ENCODE data around the gene EXOC3L4. TPM values are rescaled to one million over a fixed set of nuclear protein-coding genes. Genes with fewer than 3 reads are reported as not detected.

The EXOC3L4 gene
- total and polyA plus RNA-seq, 2 of the 8 experiments (the other 6 are each of a cell fraction or from before 2014, with no cell fraction given): 0.45 to 0.57 TPM

DNA sequence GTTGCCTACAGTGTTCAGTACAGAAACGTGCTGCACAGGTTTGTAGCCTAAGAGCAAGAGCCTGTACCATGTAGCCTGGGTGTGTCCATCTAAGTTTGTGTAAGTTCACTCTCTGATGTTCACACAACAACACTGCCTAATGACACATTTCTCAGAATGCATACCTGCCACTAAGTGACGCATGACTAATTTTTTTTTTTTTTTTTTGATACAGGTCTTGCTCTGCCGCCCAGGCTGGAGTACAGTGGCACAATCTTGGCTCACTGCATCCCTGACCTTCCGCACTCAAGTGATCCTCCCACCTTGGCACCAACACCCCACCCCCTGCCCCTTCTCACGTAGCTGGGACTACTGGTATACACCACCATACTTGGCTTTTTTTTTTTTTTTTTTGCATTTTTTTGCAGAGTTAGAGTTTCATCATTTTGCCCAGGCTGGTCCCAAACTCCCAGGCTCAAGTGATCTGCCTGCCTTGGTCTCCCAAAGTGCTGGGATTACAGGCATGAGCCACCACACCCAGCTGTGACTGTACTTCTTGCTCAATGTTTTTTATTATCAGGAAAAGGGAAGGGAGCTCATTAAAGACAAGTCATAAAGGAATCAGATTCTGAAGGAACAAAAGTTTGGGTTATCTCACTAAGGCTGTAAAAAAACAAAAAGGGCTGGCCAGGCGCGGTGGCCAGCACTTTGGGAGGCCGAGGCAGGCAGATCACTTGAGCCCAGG is 27.1 kb upstream of the EXOC3L4 start:
- no peaks in the 10 kb centered on the region; the same call in 1 of the 2 replicates for H3K23me2 ChIP-seq (ENCODE audit: low read depth, low read length)
- DNase-seq (ENCODE audit: low read depth in 1 of 2, low spot score in 2 of 2) (no peak), FAIRE-seq (no peak)
- H3K79me2 ChIP-seq (ENCODE audit: control insufficient read depth in 1 of 2, insufficient read depth in 2 of 2, low read length in 2 of 2): no peaks in the 10 kb centered on the region
- H3K9me3 ChIP-seq (ENCODE audit: insufficient read depth in 2 of 2, low read depth in 1 of 2, low read length in 1 of 2): no peaks in the 10 kb centered on the region
- no peak overlapping the region for H2AK5ac ChIP-seq (ENCODE audit: low read depth, low read length)
- no peak overlapping the region for H3K14ac ChIP-seq (ENCODE audit: insufficient read length)
- no peak overlapping the region for H3K18ac ChIP-seq (ENCODE audit: extremely low read depth, low read length)
- 89% methylated on average over 8 of the region's 8 CpGs; no CpG with 5 or more reads in 1 of the 2 experiments for WGBS, 2 experiments (ENCODE audit: extremely low coverage in 1 of 2, insufficient coverage in 1 of 2, insufficient read length in 1 of 2, insufficient replicate concordance in 2 of 2, low coverage in 1 of 2, low lambda C conversion rate in 2 of 2, missing lambda C conversion rate in 1 of 2)
- H4K91ac ChIP-seq (replicated peaks; ENCODE audit: insufficient read length, low read length): no peak overlapping the region
- H3K4me1 ChIP-seq (replicated peaks in 1 of 4; ENCODE audit: control insufficient read depth in 3 of 4, insufficient read depth in 4 of 4, low read length in 3 of 4): peaks cover 0 to 4% (median 0%) of the 10 kb centered on the region in 4 experiments; a peak in 1 of 7 replicates
- H3K9ac ChIP-seq (replicated peaks in 1 of 4; ENCODE audit: extremely low read depth in 1 of 4, low read depth in 3 of 4, low read length in 3 of 4): no peak overlapping the region
- H2AFZ ChIP-seq (ENCODE audit: low read length): no peak overlapping the region
- no peaks in the 10 kb centered on the region; the same call in 1 of the 2 replicates for H3K79me1 ChIP-seq (ENCODE audit: low read depth, low read length)
- no peak overlapping the region for H3K4me3 ChIP-seq (ENCODE audit: extremely low read depth in 1 of 4, insufficient read depth in 2 of 4, low read depth in 3 of 4, low read length in 4 of 4)
- no peak overlapping the region for H2BK120ac ChIP-seq (replicated peaks; ENCODE audit: low read depth, low read length)
- H3K36me3 ChIP-seq (ENCODE audit: control insufficient read depth in 2 of 4, insufficient read depth in 4 of 4, low read length in 3 of 4): no peaks in the 10 kb centered on the region
- no peak overlapping the region for H3K23ac ChIP-seq (ENCODE audit: insufficient read length)
- H2BK12ac ChIP-seq (ENCODE audit: low read depth, low read length): no peak overlapping the region
- H3K4me2 ChIP-seq (ENCODE audit: insufficient read depth in 1 of 2, low read depth in 2 of 2, low read length in 2 of 2): no peak overlapping the region
- ChIA-PET CTCF (ENCODE audit: partially characterized antibody) (interaction anchor here (0.6 to 2.1 kb wide), 4 partner anchors 10 to 92 kb away, joined by 3 to 6 read pairs (median 4); partner anchors contain the start of gene CDC42BPB), POLR2A (ENCODE audit: partially characterized antibody) (no interaction called here)
- H3K4ac ChIP-seq (replicated peaks; ENCODE audit: insufficient read length, low read depth, low read length): no peak overlapping the region
- H3K56ac ChIP-seq (replicated peaks; ENCODE audit: insufficient read length, low read depth, low read length): no peak overlapping the region
- no peak overlapping the region for H3K27ac ChIP-seq (ENCODE audit: low read depth, low read length)
- no peak overlapping the region for H2BK15ac ChIP-seq (ENCODE audit: low read length)
- H2BK5ac ChIP-seq (ENCODE audit: low read depth, low read length): no peak overlapping the region
- no peak overlapping the region for H4K8ac ChIP-seq (ENCODE audit: extremely low read depth, insufficient read depth, low read length)
- no peaks in the 10 kb centered on the region for H4K20me1 ChIP-seq (replicated peaks in 1 of 2; ENCODE audit: control insufficient read depth in 1 of 2, insufficient read depth in 2 of 2, low read length in 2 of 2)
- no peak overlapping the region for H2BK20ac ChIP-seq (ENCODE audit: low read length)
- H3K27me3 ChIP-seq (replicated peaks in 1 of 4; ENCODE audit: control insufficient read depth in 3 of 4, extremely low read depth in 1 of 4, insufficient read depth in 3 of 4, low read length in 3 of 4): no peaks in the 10 kb centered on the region
- no peak overlapping the region for H4K5ac ChIP-seq (ENCODE audit: insufficient read length, low read depth, low read length)

Measured in H1 (cell line).